ENCODE data around the gene NOP16. TPM values are rescaled to one million over a fixed set of nuclear protein-coding genes. Genes with fewer than 3 reads are reported as not detected.

The NOP16 gene
- total RNA-seq, 1 donor from 2014 or later, result 27.7 TPM

DNA sequence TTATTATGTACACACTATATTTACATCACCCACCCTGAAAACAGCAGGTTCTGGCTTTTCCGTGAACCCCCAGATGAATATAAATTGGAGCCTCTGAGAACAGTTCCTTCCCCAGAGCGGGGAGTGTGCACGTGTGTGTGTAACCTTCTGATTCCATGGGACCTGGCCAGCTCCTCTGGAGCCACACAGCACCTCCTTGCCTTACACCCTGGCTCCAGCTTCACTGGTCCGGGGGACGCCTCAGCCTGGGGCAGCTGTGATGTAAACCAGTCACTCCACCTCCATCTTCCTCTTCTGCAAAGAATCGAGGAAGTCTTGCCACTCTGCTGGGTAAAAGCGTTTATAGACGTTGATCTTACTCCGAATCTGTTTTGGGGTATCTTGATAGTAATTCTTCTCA lies 4.4 kb downstream of the NOP16 start:
- no peaks in the 10 kb centered on the region for H3K9me3 Mint-ChIP-seq
- no peak for DNase-seq (ENCODE audit: low spot score in 2 of 2, unreplicated experiment in 2 of 2)
- no peaks in the 10 kb centered on the region for H3K27me3 Mint-ChIP-seq (ENCODE audit: low read depth)
- peaks cover 23% of the 10 kb centered on the region for H3K36me3 Mint-ChIP-seq
- peaks cover 13% of the 10 kb centered on the region for H3K4me1 Mint-ChIP-seq
- H3K4me3 Mint-ChIP-seq, result no peak overlapping the region
- no peak overlapping the region for H3K27ac Mint-ChIP-seq
- TF ChIP-seq, protein P1, sequence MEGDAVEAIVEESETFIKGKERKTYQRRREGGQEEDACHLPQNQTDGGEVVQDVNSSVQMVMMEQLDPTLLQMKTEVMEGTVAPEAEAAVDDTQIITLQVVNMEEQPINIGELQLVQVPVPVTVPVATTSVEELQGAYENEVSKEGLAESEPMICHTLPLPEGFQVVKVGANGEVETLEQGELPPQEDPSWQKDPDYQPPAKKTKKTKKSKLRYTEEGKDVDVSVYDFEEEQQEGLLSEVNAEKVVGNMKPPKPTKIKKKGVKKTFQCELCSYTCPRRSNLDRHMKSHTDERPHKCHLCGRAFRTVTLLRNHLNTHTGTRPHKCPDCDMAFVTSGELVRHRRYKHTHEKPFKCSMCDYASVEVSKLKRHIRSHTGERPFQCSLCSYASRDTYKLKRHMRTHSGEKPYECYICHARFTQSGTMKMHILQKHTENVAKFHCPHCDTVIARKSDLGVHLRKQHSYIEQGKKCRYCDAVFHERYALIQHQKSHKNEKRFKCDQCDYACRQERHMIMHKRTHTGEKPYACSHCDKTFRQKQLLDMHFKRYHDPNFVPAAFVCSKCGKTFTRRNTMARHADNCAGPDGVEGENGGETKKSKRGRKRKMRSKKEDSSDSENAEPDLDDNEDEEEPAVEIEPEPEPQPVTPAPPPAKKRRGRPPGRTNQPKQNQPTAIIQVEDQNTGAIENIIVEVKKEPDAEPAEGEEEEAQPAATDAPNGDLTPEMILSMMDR (IDR thresholded peaks at IDR 0.05; ENCODE audit: unreplicated experiment), result no peak

DNA sequence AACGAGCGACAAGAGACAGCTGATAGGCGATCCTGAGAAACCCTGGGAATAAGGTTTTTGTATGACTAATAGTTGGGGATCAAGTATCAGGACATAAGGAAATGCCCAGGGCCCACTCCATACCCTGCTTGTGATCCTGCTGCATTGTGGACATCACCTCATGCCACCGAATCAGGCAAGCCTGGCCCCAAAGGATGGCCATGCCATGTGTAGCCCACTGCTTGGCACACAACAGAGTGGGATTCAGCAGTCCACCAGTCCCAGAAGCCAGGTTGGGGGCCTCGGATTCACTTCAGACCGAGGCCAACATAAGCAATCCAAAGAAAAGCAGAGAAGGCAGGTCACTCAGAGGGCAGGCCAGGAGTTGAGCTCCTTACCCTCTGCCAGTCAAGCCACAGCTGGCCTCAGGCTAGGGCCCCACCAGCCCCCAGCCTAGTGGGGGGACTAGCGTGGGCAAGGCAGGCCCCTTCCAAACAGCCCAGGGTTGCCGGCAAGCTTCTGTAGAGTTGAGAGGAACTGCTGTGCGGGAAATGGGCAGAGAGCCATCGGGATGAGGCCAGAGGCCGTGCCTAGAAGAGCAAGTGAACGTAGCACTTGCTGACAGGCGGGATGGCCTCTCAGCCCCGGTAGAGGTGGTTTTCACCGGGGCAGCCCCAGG lies 5.0 kb downstream of the NOP16 start:
- no peaks in the 10 kb centered on the region for H3K9me3 Mint-ChIP-seq
- no peak for DNase-seq (ENCODE audit: low spot score in 2 of 2, unreplicated experiment in 2 of 2)
- peaks cover 13% of the 10 kb centered on the region for H3K4me1 Mint-ChIP-seq
- H3K27ac Mint-ChIP-seq, result no peak overlapping the region
- H3K4me3 Mint-ChIP-seq, result no peak overlapping the region
- H3K27me3 Mint-ChIP-seq (ENCODE audit: low read depth), result no peaks in the 10 kb centered on the region
- H3K36me3 Mint-ChIP-seq, result peaks cover 23% of the 10 kb centered on the region
- TF ChIP-seq, protein P1 (IDR thresholded peaks at IDR 0.05; ENCODE audit: unreplicated experiment), result no peak

DNA sequence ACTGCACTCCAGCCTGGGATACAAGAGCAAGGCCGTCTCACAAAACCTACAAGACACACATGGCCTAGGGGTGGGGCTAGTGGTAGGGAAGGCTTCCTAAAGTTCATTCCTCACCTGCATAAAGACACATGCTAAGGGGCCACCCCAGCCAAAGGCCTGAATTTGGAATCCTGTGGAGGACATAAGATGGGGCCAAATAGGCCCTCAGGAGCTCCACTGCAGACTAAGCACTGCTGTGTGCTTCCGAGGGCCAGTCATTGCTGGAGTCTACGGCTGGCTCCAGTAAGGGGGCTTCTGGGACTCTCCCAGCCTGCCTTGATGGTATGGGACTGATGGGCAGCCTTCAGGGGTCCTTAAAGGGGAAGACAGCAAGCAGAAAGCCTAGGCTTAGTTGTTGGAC lies 5.7 kb downstream of the NOP16 start:
- peaks cover 24% of the 10 kb centered on the region for H3K36me3 Mint-ChIP-seq
- H3K27ac Mint-ChIP-seq, result no peak overlapping the region
- no peaks in the 10 kb centered on the region for H3K9me3 Mint-ChIP-seq
- TF ChIP-seq, protein P1 (IDR thresholded peaks at IDR 0.05; ENCODE audit: unreplicated experiment), result no peak
- no peak for DNase-seq (ENCODE audit: low spot score in 2 of 2, unreplicated experiment in 2 of 2)
- no peaks in the 10 kb centered on the region for H3K27me3 Mint-ChIP-seq (ENCODE audit: low read depth)
- H3K4me1 Mint-ChIP-seq, result peaks cover 11% of the 10 kb centered on the region
- H3K4me3 Mint-ChIP-seq, result no peak overlapping the region

DNA sequence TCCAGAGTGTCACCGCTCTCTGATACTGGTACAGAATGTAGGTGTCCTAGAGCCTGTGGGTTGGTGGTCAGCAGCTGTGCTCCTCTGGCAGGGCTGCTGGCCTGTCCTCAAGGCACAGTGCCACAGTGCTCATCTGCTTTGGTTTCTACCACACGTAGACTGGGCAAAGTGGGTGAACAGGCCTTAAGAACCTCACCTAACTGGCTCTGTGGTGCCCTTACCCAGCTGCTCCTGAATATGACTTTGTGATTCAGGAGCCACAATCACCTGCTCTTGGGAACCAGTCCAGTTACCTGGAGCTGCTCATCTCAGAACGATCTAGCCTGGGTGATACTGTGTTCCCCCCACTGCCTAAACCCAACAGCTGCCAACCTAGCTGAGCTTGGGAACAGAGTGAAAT lies 6.4 kb downstream of the NOP16 start:
- H3K4me3 Mint-ChIP-seq, result no peak overlapping the region
- no peaks in the 10 kb centered on the region for H3K27me3 Mint-ChIP-seq (ENCODE audit: low read depth)
- TF ChIP-seq, protein P1 (IDR thresholded peaks at IDR 0.05; ENCODE audit: unreplicated experiment), result no peak
- no peak for DNase-seq (ENCODE audit: low spot score in 2 of 2, unreplicated experiment in 2 of 2)
- peaks cover 3% of the 10 kb centered on the region for H3K4me1 Mint-ChIP-seq
- no peak overlapping the region for H3K27ac Mint-ChIP-seq
- no peaks in the 10 kb centered on the region for H3K9me3 Mint-ChIP-seq
- peaks cover 24% of the 10 kb centered on the region for H3K36me3 Mint-ChIP-seq

DNA sequence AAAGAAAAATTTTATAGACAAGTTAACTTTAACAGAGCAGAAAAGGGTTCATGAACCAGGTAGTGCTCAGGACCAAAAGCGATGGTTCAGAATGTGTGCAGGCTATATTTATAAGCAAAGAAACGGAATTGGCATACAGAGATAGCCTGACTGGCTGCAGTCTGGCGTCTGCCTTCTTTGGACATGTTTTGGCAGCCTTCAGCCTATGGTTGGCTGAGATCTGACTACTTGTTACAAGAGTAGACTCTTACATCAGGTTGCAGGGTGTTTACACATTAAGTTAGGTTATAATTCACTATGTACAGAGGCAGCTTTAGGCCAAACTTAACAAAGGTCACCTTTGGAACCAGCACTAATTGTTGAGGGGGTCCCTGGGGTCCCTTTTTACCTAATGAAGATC lies 7.0 kb downstream of the NOP16 start:
- Mint-ChIP-seq H3K27ac (no peak overlapping the region), H3K4me3 (no peak overlapping the region), H3K9me3 (no peaks in the 10 kb centered on the region), H3K27me3 (ENCODE audit: low read depth) (no peaks in the 10 kb centered on the region), H3K36me3 (peaks cover 28% of the 10 kb centered on the region), H3K4me1 (no peaks in the 10 kb centered on the region)
- TF ChIP-seq, protein P1 (IDR thresholded peaks at IDR 0.05; ENCODE audit: unreplicated experiment), result no peak
- DNase-seq (ENCODE audit: low spot score in 2 of 2, unreplicated experiment in 2 of 2), result no peak

DNA sequence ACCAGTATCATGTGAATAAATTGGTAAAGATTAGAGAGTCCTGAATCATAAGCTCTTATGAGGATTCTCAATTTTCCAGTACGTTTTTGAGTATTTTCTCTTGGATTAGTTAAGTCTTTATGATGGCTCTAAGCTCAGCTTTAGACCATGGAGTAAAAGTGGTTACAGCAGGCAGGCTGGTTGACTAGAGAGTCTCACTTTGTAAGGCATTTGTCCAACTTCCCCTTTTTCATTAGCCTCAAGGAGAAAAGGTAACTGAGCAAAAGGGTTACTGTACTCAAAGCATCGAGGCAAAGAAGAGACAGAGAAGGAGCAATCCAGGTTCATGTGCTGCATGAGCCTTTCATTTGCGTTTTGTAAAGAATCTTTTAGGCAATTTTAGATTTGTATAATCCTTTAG lies 8.5 kb downstream of the NOP16 start:
- H3K9me3 Mint-ChIP-seq, result no peaks in the 10 kb centered on the region
- H3K27ac Mint-ChIP-seq, result no peak overlapping the region
- H3K4me3 Mint-ChIP-seq, result no peak overlapping the region
- H3K4me1 Mint-ChIP-seq, result no peaks in the 10 kb centered on the region
- DNase-seq (ENCODE audit: low spot score in 2 of 2, unreplicated experiment in 2 of 2), result no peak
- peaks cover 24% of the 10 kb centered on the region for H3K36me3 Mint-ChIP-seq
- TF ChIP-seq, protein P1 (IDR thresholded peaks at IDR 0.05; ENCODE audit: unreplicated experiment), result no peak
- no peaks in the 10 kb centered on the region for H3K27me3 Mint-ChIP-seq (ENCODE audit: low read depth)

Measured in mesothelial cell of epicardium (in vitro differentiated cells).